Stimulated activated CD4-positive, alpha-beta T cell treated with anti-CD3 and anti-CD28 coated beads, TNF-alpha, amount 100 ng/mL, for 24 hours (primary cell): Measurements from ENCODE around the gene VPS45.

ENCODE experiments used
- DNase-seq, 3 experiments: peaks; one replicate each; pipeline ENCODE4 v3.0.0-alpha.2; 2020; ENCODE audit warnings: low read depth in 3 of 3

VPS45 gene

DNA sequence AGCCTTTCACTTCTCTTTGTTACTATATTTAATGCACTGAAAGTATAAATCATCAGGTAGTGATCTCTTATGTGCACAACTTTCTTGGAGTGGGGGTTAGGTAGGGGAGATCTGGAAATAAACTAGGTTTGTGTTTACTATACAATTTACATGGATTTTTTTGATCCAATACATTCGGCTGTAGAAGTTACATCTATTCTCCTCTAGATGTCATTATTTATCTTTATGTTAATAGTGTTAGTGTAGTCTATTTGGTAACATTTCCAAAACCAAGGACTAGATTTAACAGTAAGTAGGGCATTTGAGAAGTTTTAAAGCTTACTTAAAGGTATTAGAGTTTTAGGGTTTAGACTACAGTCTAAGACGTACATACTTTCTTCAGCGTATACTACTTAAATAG lies 5.4 kb downstream of the VPS45 start:
- no peak for DNase-seq

DNA sequence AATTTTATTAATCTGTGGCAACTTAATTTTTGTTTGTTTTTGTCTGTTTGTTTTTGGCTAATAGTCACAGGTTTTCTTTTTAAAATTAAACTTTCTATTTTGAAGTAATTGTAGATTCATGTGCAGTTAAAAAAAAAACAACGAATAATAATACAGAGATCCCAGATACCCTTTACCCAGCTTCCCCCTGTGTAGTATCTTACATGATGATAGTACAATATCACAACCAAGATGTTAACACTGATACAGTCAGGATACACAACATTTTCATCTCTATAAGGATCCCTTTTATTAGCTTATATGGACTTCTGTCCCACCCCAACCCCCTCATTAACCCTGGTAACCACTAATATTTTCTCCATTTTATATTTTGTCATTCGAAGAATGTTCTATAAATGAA lies 5.9 kb downstream of the VPS45 start:
- no peak for DNase-seq

DNA sequence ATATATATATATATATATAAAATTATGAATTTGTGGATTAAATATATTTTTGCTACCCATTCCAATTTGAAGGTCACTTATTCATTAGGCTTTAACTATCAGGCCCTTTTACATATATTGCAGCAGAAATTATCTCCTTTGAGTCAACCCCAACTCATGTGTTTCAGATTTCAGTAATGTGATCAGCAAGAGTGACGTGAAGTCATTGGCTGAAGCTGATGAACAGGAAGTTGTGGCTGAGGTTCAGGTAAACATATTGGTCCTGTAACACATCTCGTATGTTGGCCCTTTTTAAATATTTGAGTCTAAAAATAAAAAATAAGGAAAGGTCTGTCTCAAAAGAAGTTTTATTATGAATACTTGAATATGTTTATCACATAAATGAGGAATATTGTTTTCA lies 8.5 kb downstream of the VPS45 start:
- DNase-seq, result no peak

DNA sequence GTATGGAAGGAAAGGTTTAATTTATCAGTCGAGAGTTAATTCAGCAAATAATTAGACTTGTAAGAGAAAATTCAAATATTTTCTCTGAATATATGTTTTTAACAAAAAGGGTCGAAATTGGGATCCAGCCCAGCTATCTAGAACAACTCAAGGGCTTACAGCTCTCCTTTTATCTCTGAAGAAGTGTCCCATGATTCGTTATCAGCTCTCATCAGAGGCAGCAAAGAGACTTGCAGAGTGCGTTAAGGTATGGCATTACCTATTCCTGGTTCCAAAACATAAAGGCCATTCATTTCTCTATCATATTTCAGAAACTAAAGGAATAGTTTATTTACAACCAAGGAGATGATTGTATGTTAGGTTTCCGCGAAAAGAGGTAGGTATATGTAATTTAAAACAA lies 9.4 kb downstream of the VPS45 start:
- no peak for DNase-seq

DNA sequence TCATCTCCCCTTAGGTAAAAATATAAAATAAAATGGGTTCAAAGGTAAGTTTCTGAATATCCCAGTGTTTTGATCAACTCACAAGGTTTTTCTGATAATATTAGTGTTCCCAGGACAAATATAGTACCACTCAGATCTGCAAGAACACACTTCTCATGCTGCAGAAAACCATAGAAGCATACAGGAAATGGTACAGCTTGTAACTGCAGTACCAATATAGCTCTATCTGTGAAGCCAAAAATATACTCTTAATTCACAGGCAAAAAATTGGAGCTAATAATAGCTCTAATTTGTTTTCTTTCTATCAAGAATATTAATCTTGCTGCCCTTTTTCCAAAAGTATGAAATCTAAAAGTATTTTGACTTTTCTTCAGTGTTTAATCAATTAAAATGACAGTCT lies 13.2 kb downstream of the VPS45 start:
- DNase-seq, result no peak

DNA sequence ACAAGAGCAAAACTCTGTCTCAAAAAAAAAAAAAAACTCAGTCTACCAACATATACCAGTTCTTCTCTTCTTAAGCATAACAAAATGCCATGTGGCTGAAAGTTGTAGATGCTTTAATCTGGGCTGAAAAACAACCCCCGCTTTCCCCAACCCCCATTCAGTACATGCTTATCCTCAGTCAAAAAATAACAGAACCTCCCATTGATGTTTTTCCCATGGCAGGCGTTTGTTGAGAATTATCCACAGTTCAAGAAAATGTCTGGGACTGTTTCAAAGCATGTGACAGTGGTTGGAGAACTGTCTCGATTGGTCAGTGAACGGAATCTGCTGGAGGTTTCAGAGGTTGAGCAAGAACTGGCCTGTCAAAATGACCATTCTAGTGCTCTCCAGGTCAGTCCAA lies 14.9 kb downstream of the VPS45 start:
- no peak for DNase-seq

DNA sequence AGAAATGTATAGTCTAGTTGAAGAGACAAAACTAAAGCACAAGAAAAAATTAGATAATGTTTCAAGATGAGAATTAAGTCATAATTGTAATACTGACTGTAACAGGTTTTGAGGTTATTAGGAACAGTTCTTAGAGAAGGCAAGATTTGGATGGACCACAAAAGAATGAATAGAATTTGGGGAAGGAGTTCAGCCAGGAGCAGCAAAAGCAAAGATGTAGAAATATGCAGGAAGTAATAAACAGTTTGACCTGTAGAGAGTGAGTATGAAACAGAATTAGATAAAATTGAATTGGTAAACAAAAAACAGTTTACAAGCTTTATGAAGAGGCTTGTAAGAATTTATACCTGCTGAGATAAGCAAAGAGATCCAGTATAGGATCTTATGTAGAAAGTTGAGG lies 16.3 kb downstream of the VPS45 start:
- DNase-seq, result no peak

DNA sequence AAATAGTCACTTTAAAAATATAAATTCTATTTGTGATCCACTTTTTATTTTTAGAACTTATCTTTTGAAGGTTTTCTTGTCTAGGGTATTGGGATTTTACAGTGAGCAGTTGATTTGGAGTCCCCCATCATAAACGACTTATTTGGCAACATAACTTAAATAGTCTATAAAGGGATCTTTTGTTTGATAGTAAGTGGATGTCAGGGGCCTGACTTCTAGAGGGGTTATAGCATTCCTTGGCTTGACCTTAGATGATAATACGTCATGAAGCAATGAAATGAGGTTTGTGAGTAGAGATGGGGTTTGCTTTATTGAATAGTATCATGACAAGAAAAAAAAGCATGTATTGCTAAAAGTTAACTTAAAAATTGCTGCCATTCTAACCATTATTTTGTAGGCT lies 17.8 kb downstream of the VPS45 start:
- no peak for DNase-seq

DNA sequence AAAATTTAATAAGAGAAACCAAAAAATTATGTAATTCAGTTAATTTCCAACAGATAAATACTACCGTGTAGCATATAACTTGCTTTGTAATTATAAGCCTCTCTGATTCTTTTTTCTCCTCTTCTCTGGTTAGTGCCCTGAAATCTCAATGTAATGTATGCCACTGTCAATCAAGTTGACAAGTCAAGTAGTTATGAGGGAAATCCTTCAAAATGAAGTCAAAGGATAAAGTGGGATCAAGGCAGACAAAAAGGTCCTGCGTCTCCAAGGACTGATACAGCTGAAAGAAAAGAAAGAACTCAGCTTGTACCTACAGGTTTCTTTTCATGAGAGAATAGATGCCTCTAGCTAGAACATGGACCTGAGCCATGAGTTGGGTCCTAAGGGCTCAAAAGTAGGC lies 19.8 kb downstream of the VPS45 start:
- no peak for DNase-seq

DNA sequence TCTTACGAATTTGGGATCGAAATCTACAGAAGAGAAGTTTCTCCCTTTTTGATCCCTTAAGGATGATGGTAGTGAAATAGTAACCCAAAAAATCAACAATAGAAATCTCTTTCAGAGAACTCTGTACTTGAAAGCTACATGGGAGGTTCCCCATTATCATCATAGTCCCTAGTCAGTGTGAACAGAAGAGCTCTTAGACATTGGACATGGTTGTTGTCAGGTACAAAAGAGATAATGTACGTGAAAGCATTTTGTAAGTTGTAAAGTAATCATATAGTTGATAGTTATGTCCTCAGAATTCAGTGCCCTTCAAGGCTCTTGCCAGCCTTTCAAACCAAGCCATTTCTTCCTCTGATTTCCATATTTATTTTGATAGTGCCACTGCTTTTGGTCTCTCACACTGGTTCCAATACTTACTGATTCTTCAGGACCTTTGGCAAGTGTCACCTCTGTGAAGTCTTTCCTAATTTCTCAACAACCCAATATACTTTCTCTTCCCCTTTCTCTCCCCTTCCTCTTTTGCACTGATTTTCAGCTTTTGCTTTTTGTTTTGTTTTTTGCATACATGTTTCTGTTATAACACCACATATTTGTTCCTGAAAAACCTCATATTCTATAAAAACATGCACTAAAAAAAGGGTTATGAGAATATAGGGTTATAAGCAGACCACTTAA lies 22.4 kb downstream of the VPS45 start:
- no peak for DNase-seq

DNA sequence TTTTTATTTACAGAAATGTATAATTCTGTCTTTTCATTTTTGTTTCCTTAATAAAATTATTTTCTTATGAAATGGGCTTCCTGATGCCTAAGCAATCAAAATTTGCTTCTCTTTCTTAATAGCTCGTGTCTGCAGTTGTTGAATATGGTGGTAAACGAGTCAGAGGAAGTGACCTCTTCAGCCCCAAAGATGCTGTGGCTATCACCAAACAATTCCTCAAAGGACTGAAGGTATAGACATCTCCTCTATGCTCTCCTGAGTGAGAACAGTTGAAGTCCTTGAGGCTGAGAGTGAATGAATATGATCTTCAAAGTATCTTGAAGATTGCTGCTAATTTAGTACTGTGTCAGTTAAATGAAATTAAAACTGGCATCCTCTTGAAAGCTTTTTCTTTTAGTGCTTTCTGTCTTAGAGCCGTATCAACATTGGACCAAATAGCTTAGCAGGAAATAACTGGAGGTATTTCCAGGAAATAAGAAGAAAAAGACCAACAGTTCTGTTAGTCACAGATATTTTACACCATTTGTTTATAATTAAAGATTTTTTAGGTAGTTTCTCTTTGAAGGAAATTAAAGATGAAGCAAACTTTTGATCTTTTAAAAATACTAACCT lies 24.7 kb downstream of the VPS45 start:
- DNase-seq, result no peak

DNA sequence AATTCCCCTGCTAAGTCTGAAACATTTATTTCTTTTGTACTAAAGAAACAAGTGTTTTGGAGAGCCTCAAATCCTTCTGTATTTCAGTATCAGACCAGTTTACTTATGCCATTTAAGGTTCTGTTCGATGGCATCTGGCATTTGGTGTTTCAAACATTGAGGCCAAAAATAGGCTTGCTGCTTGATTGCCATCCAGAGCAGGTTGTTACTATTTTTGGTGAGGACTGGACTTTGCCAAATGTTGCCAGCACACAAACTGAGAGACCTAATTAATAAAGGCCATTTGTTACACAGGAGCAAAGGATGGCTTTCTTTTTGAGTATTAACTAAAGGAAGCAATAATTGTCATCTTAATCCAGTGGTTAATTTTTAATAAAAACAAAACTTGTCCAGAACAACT lies 26.2 kb downstream of the VPS45 start:
- DNase-seq, result no peak

DNA sequence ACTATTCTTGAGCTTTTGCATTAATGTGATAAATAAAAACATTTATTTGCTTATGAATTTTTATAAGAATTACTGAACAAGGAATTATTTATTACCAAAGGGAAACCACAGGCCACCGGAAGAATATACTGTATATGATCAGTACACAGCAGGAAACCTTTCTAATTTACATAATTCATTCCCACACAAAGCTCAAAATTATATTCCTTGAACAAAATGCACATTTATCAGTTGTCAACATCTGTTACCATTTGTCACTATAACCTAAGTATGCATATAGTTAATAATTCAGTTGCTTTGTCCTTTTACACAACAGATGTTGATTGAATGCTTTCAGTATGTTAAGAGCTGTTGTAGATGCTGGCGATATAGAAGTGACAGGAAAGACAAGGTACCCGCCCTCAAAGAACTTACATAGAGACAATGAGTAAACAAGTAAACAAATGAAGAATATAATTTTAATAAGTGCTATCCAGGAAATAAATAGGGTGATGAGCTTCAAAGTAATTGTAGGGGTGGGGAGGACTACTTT lies 27.2 kb downstream of the VPS45 start:
- DNase-seq, result no peak

DNA sequence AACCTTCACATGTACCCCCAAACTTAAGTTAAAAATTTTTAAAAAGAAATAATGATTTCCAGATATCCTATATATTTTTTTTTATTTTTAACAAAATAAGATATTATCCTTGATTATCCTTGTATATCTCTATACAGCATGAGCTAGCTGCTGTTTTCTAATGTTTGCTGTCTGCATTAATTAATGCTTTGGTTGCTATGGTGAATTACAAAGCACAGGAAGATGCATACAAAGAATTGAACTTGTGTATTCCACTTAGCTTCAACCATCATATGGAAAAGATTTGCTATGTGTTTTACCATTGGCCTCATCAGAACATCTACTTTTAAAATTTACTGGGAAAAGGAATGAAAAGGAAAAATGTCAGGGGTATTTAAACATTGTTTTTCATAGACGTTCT lies 35.4 kb downstream of the VPS45 start:
- no peak for DNase-seq

DNA sequence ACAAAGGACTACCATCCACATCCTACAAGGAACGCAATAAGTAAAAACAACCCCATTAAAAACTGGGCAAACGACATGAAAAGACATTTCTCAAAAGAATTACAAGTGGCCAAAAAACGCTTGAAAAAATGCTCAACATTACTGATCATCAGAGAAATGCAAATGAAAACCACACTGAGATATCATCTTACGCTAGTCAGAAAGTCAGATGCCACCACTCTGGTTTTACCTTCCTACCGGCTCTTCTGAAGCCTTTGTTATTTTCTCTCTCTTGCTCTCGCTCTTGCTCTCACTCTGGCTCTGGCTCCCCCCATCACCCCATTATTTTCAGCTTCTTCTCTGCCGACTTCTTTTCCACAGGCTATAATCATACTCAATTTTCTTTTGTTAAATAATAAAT lies 38.8 kb downstream of the VPS45 start:
- no peak for DNase-seq

DNA sequence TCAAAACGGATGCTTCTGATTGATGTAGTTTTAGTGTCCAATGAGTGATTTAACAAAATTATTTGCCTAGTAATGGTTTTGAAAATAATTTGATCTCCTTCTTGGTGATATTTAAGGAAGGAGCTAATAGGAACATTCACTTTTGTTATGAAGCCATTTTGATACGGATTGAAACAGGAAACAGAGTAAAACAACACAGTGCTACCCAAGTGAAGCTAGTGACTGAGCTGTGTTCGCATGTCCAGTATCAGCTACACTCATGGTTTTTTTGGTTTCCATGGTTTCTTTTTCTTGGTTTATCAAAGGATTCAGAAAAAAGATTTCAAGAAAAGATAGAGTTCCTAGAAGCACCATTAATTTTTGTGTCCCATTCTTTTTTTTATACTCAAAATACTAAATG lies 42.0 kb downstream of the VPS45 start:
- no peak for DNase-seq

DNA sequence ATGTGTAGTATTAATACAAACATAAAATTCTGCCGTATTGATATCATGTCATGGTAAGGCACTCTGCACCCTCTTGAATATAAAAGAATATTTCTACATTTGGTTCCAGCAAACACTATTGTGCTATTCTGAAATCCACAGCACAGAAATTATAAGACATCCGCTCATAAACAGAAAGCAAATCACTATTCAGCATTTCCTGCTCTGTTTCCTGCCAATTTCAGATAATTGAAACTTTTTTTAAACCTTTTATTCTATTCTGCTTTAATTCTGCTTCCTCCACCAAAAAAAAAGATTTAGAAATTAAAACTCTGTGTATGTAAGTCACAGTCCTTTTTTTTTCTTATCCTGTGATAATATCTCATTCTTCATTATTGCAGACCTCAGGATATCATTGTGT lies 42.5 kb downstream of the VPS45 start:
- no peak for DNase-seq

DNA sequence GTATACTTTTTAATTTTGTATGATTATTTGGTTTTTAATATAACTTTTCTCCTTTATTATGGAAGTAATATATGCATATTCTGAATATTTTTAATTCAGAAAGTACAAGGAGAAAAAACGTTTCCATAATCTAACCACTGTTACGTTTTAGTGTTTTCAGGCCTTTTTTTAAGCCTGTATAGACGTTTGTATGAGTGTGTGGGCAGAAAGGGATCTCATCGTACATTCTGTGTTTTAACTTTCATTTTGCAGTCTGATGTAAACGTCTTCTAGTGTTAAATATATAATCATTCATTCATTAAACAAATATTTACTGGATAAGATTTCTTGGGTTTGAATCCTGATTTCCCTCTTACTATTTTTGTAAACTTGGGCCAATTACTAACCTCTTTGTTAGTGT lies 44.1 kb downstream of the VPS45 start:
- DNase-seq, result no peak

DNA sequence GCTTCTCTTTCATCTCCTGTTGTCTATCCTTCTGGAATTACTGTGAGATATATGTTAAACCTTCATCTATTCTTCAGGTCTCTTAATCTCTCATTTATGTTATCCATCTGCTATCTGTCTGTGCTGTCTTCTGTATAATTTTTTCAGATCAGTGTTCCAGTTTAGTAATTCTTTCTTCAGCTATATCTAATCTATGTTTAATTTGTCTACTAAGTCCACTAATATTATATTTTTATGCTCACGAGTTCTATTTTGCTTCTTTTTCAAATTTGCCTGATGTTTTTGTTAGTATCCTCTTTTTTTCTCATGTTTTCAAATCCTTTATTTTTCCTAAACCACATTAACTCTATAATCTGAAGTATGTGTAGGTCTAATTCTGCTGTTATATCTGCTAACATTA lies 47.5 kb downstream of the VPS45 start:
- no peak for DNase-seq

DNA sequence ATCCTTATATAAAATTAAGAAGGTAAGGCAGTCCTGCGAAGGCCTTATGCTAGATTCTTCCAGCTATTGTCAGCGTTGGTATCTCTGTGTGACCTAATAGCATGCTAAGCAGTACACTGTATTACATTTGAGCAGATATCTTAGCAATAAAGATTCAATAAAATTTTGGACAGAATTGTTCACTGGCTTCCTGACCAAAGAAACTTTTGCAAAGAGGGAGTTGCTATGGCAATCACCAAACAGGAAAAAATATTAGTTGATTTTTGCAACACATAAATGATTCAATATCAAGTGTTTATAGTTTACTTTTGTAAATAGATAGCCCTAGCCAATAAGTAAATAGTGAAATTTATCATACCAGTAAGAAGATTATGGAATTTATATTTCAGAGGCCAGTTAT lies 51.1 kb downstream of the VPS45 start:
- no peak for DNase-seq

DNA sequence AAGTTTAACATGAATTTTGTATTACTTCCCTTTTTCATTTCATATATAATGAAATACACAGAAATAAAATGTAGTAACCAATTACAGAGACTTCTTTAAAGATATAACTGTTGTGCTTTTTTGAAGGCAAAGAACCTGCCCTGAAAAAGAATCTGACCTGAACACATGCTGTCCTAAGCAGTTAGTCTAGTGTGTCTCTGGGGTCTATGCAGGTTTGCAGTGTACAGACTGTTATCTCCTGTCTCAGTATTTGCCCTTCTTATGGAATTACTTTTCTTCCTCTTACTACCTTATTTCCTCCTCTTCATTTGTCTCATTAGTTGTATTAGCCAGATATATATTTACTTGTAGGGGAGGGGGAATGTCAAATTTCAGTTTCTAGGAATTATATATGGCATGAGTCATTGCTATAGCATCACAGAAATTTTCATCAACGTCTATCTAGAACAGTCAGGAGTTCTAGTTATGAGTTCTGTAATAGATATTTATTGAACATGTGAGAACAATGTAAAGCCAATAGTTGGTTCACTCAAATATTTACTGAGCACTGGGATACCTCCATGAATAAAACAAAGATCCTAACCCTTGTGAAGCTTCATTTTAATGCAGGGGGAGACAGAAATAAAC lies 53.8 kb downstream of the VPS45 start:
- DNase-seq, result no peak

DNA sequence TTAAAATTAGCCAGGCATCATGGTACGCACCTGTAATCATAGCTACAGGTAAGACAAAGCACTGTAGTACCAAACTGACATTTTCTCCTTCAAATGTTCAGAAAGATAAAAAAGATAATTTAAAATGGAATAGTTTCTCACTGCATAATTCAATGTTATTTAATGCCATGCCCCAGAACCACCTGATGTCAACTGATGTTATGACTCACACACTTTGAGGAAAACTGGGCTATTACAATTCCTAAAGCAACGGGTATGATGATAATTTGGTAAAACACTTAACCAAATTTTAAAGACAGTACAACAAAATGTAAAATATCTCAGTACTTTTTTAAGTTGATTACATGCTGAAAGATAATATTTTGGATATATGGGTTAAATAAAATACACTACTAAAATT lies 59.2 kb downstream of the VPS45 start:
- DNase-seq, result no peak

DNA sequence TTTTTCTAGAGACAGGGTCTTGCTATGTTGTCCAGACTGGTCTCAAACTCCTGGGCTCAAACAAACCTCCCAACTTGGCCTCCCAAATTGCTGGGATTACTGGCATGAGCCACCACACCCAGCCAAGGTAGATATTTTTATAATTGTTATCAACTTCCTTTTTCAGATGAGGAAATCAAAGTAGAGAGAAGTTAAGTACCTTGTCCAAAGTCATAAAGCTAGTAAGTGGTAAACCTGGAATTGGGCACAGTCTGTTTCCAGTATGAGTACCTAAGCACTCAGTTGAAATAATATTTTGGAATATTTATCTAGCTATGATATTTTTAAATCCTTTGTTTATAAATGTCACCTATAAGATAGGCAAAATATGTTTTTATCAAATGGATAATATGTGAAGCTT lies 59.9 kb downstream of the VPS45 start:
- no peak for DNase-seq
